Ishikawa (cell line): Measurements from ENCODE around the gene MTRFR.

Experiments used
- CEBPB ChIP-seq: IDR thresholded peaks from 2 replicates; pipeline ENCODE4 v1.6.1; 2012
- CREB1 ChIP-seq: IDR thresholded peaks from 2 replicates; pipeline ENCODE4 v1.6.1; 2012; ENCODE audit warnings: low read depth
- EGR1 ChIP-seq: IDR thresholded peaks from 2 replicates; pipeline ENCODE4 v1.6.1; 2012
- EP300 ChIP-seq: IDR thresholded peaks from 2 replicates; pipeline ENCODE4 v1.6.1; 2012; ENCODE audit warnings: borderline replicate concordance
- FOXM1 ChIP-seq: IDR thresholded peaks from 2 replicates; pipeline ENCODE4 v1.6.1; 2012; ENCODE audit warnings: low read depth, borderline replicate concordance
- NFIC ChIP-seq: IDR thresholded peaks from 2 replicates; pipeline ENCODE4 v1.6.1; 2012
- RAD21 ChIP-seq: IDR thresholded peaks from 2 replicates; pipeline ENCODE4 v1.6.1; 2012; ENCODE audit warnings: low read depth
- TAF1 ChIP-seq: IDR thresholded peaks from 2 replicates; pipeline ENCODE4 v1.6.1; 2012; ENCODE audit warnings: low read depth, mild to moderate bottlenecking
- TCF12 ChIP-seq: IDR thresholded peaks from 2 replicates; pipeline ENCODE4 v1.6.1; 2012; ENCODE audit warnings: low read depth
- TEAD4 ChIP-seq: IDR thresholded peaks from 2 replicates; pipeline ENCODE4 v1.6.1; 2012
- YY1 ChIP-seq: IDR thresholded peaks from 2 replicates; pipeline ENCODE4 v1.6.1; 2012; ENCODE audit warnings: low read depth
- ZBTB7A ChIP-seq: IDR thresholded peaks from 2 replicates; pipeline ENCODE4 v1.6.1; 2012; ENCODE audit warnings: low read depth
- TF ChIP-seq, protein P1 (sequence below): IDR thresholded peaks from 2 replicates; pipeline ENCODE4 v1.6.1; 2012; ENCODE audit warnings: low read depth, mild to moderate bottlenecking
- TF ChIP-seq, protein P2 (sequence below): IDR thresholded peaks from 2 replicates; pipeline ENCODE4 v1.6.1; 2012
- TF ChIP-seq, protein P3 (sequence below): IDR thresholded peaks from 2 replicates; pipeline ENCODE4 v1.6.1; 2012

Gene MTRFR

DNA sequence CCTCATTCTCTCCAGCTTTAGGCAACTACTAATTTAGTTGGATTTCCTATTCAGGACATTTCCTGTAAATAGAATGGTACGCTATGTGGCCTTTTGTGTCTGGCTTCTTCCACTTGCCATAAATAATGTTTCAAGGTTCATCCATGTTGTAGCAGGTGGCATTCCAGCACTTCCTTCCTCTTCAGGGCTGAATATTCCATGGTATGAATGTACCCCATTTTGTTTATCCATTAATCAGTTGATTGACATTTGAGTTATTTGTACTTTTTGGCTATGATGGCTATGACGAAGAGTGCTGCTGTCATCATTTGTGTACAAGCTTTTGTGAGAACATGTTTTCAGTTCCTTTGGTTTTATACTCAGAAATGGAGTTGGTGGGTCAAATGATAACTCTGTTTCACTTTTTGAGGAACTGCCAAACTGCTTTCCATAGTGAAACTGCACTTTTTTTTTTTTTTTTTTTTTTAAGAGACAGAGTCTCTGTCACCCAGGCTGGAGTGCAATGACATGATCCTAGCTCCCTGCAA lies 44.9 kb downstream of the MTRFR start:
- TF ChIP-seq TAF1: no peak
- TF ChIP-seq, protein P1, sequence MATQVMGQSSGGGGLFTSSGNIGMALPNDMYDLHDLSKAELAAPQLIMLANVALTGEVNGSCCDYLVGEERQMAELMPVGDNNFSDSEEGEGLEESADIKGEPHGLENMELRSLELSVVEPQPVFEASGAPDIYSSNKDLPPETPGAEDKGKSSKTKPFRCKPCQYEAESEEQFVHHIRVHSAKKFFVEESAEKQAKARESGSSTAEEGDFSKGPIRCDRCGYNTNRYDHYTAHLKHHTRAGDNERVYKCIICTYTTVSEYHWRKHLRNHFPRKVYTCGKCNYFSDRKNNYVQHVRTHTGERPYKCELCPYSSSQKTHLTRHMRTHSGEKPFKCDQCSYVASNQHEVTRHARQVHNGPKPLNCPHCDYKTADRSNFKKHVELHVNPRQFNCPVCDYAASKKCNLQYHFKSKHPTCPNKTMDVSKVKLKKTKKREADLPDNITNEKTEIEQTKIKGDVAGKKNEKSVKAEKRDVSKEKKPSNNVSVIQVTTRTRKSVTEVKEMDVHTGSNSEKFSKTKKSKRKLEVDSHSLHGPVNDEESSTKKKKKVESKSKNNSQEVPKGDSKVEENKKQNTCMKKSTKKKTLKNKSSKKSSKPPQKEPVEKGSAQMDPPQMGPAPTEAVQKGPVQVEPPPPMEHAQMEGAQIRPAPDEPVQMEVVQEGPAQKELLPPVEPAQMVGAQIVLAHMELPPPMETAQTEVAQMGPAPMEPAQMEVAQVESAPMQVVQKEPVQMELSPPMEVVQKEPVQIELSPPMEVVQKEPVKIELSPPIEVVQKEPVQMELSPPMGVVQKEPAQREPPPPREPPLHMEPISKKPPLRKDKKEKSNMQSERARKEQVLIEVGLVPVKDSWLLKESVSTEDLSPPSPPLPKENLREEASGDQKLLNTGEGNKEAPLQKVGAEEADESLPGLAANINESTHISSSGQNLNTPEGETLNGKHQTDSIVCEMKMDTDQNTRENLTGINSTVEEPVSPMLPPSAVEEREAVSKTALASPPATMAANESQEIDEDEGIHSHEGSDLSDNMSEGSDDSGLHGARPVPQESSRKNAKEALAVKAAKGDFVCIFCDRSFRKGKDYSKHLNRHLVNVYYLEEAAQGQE: no peak
- TF ChIP-seq, protein P2, sequence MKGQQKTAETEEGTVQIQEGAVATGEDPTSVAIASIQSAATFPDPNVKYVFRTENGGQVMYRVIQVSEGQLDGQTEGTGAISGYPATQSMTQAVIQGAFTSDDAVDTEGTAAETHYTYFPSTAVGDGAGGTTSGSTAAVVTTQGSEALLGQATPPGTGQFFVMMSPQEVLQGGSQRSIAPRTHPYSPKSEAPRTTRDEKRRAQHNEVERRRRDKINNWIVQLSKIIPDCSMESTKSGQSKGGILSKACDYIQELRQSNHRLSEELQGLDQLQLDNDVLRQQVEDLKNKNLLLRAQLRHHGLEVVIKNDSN: no peak
- TF ChIP-seq CREB1: no peak
- no peak for TF ChIP-seq FOXM1
- TF ChIP-seq ZBTB7A: no peak
- TF ChIP-seq TCF12: no peak
- TF ChIP-seq, protein P3, sequence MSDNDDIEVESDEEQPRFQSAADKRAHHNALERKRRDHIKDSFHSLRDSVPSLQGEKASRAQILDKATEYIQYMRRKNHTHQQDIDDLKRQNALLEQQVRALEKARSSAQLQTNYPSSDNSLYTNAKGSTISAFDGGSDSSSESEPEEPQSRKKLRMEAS: no peak
- no peak for TF ChIP-seq RAD21
- TF ChIP-seq TEAD4: no peak
- no peak for TF ChIP-seq CEBPB
- no peak for TF ChIP-seq YY1
- no peak for TF ChIP-seq EGR1
- TF ChIP-seq EP300: no peak
- TF ChIP-seq NFIC: no peak

DNA sequence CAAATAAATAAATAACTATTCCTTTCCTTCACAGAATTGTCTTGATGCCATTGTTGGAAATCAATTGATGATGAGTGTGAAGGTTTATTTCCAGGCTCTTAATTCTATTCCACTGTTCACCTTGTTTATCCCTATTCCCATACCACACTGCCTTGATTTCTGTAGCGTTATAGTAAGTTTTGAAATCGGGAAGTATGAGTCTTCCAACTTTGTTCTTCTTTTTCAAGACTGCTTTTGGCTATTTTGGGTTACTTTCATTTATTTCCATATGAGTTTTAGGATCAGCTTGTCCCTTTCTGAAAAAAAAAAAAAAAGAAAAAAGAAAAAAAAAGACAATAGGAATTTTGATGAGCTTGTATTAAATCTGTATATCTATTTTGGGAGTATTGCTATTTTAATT lies 47.7 kb downstream of the MTRFR start:
- TF ChIP-seq EGR1 (no peak), CEBPB (no peak), RAD21 (no peak), TEAD4 (no peak), NFIC (no peak)
- TF ChIP-seq, protein P1: no peak
- TF ChIP-seq, protein P2: no peak
- TF ChIP-seq, protein P3: no peak

DNA sequence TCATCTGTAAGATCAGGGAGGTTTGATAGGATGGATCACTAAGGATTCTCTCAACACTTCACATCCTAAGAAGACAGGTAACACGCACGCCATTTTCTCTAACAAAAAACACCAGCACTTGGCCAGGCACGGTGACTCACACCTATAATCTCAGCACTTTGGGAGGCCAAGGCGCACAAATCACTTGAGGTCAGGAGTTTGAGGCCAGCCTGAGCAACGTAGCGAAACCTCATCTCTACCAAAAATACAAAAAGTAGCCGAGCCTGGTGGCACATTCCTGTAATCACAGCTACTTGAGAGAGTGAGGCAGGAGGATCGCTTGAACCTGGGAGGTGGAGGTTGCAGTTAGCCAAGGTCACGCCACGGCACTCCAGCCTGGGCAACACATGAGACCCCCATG lies 48.9 kb downstream of the MTRFR start:
- TF ChIP-seq NFIC (no peak), RAD21 (no peak), CEBPB (no peak), YY1 (no peak), EP300 (no peak), TEAD4 (no peak)
- TF ChIP-seq, protein P2: no peak

DNA sequence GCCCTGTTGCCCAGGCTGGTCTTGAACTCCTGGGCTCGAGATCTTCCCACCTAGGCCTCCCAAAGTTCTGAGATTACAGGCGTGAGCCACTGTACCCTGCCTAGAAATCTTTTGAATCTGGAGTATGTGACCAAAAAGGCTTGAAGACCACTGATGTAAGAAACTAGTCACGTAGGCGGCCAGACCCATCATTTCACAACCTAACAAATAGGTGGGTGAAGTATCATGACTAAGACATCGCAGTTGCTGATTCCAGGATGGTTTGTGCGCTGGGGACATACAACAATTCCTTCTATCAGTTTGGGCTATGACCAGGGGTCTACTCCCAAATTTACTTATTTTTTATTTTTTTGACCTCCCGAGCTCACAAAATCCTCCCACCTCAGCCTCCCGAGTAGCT lies 50.2 kb downstream of the MTRFR start:
- TF ChIP-seq, protein P3: no peak
- TF ChIP-seq EGR1: no peak
- no peak for TF ChIP-seq NFIC
- TF ChIP-seq CEBPB: no peak
- no peak for TF ChIP-seq RAD21
- TF ChIP-seq EP300: no peak
- TF ChIP-seq, protein P1: no peak
- TF ChIP-seq ZBTB7A: no peak
